Psoas muscle (tissue), 8 donors: ENCODE data around the gene SPATA6. TPM values are rescaled to one million over a fixed set of nuclear protein-coding genes. Genes with fewer than 3 reads are reported as not detected.

Experiments used
- ATAC-seq, 4 donors: fragments of 200-7000 bp; cut with Tn5 transposase; one replicate each; pipeline ENCODE4 v1.9.1; 2020; ENCODE audit warnings: moderate library complexity in 3 of 4, mild to moderate bottlenecking in 2 of 4
- DNase-seq, 2 donors: peaks; one replicate each; pipeline ENCODE4 v3.0.0-alpha.2; 2020
- H3K27ac ChIP-seq: fragments of 200-600 bp; one replicate; pipeline ENCODE4 v1.8.0; 2022
- H3K27me3 ChIP-seq, 3 donors: fragments of 200-600 bp in 1 of 3; one replicate each; pipeline versions ENCODE4 v1.6.1 to v1.8.0; 2013 to 2022; ENCODE audit warnings: low read length in 2 of 3, mild to moderate bottlenecking in 2 of 3, moderate library complexity in 1 of 3; ENCODE audit not compliant: insufficient read depth in 3 of 3
- H3K36me3 ChIP-seq, 2 donors: fragments of 200-600 bp in 1 of 2; one replicate each; pipeline versions ENCODE4 v1.6.1 to v1.8.0; 2013 to 2022; ENCODE audit warnings: low read depth in 1 of 2, mild to moderate bottlenecking in 1 of 2, moderate library complexity in 1 of 2; ENCODE audit not compliant: insufficient read depth in 1 of 2
- H3K4me1 ChIP-seq: fragments of 200-600 bp; one replicate; pipeline ENCODE4 v1.8.0; 2022
- H3K4me3 ChIP-seq: fragments of 200-600 bp; one replicate; pipeline ENCODE4 v1.8.0; 2022; ENCODE audit warnings: mild to moderate bottlenecking
- H3K9me3 ChIP-seq: fragments of 200-600 bp; one replicate; pipeline ENCODE4 v1.8.0; 2022
- CTCF ChIP-seq: fragments of 200-600 bp; IDR thresholded peaks from one replicate; pipeline ENCODE4 v1.8.0; 2022; ENCODE audit warnings: antibody characterized with exemption
- WGBS, 3 donors: extraction: QIAGEN DNeasy Blood & Tissue Kit; methylation state at CpG; one replicate each; pipeline versions ENCODE4 v1.1.6 to v1.1.7; 2013; 5-methylcytosine and 5-hydroxymethylcytosine counted together
- intact Hi-C, 2 donors: fragments of 100-400 bp; cut with DNase I; formaldehyde crosslinking; loops; one replicate each; pipeline versions ENCODE4 v1.11.0 to v1.14.2; 2022
- polyA plus RNA-seq, 3 donors: library from polyadenylated mRNA; stranded (reverse); fragments of 200-250 nt; gene quantifications; one replicate each; pipeline ENCODE4 v1.2.3, GENCODE V29; 2013
- total RNA-seq, 4 donors: library from RNA; stranded (reverse); fragmentation: NEBNext Ultra II Directional in 2 of 4; extraction: Animal tissue kit (Norgen Biotek cat#: 25700) in 2 of 4; gene quantifications; one replicate each; pipeline versions ENCODE4 v1.2.1 to v1.2.4, GENCODE V29; 2021 to 2023
- donor health status: healthy with polysubstance abuse.
- donor health status: DM: no; HTN: no; CAD: no; lungs with moderate emphysema.
- donor health status: Bipolar disorder and iron deficiency.
- donor health status: healthy.
- donor health status: DM: yes; HTN: yes; CAD: no.
- donor health status: DM: no; HTN: no; CAD: no.
- donor health status: DM: no; HTN: no; CAD: no.
- donor health status: DM: yes; HTN: yes; CAD: no.

SPATA6 gene
- total and polyA plus RNA-seq, 7 donors: 0.63 to 5.3 (median 3.0) TPM

DNA sequence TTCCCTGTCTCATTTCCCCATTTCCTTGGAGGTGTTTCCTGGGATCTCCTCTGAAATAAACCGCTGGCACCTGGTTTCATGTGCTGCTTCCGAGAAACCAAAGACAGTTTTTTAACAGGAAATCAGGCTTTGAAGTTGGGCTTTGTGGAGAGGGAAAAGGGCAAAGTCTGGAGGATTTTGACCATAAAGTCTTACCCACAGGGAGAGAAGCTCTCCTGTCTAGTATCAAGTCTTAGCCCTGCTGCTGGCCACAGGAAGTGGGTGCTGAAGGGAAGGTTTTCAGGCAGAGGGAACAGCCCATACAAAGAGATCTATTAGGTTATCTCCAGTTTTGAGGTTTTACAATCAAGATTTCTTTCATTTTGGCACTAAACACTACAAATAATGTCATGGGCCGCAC, 220.2 kb downstream of the SPATA6 start:
- intact Hi-C loops: no loop called here
- no peak for DNase-seq
- no peak overlapping the region for H3K27ac ChIP-seq
- H3K36me3 ChIP-seq: no peaks in the 10 kb centered on the region
- H3K27me3 ChIP-seq: no peaks in the 10 kb centered on the region
- no peak for ATAC-seq
- H3K4me3 ChIP-seq: no peak overlapping the region
- WGBS, 3 donors: 91 to 96% (median 91%) methylated on average over 3 of the region's 3 CpGs
- no peak for TF ChIP-seq CTCF
- H3K9me3 ChIP-seq: no peaks in the 10 kb centered on the region
- H3K4me1 ChIP-seq: no peaks in the 10 kb centered on the region

- Histone ChIP-seq H3K9me3 (no peaks in the 10 kb centered on the region), H3K4me3 (no peak overlapping the region), H3K4me1 (no peaks in the 10 kb centered on the region), H3K36me3 (no peaks in the 10 kb centered on the region), H3K27ac (no peak overlapping the region), H3K27me3 (no peaks in the 10 kb centered on the region)
- WGBS, 3 donors: 80 to 98% (median 90%) methylated on average over 2 of the region's 2 CpGs
- ATAC-seq (no peak), DNase-seq (no peak)
- no peak for TF ChIP-seq CTCF
- intact Hi-C loops: no loop called here
Measured at GRCh38 chr1:48251323-48251722, 220.7 kb downstream of the SPATA6 start.

DNA sequence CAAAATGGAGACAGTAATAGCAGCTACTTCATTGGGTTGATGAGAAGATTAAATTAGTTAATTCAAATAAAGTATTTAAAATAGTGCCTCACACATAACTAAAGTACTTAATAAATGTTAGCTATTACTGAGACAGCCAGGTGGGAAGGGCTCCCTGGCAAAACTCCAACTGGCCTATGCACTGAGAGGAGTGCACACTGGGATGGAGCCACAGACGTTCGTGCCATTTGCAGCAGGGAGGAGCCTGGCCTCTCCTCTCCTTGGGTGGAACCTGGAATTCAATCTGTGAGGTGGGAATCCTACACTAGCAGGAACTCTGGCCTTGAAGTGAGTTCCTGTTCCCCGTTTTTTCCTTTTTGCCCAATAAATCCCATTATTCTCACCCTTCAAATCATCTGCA, 221.4 kb downstream of the SPATA6 start:
- DNase-seq (no peak), ATAC-seq (no peak)
- Histone ChIP-seq H3K4me3 (no peak overlapping the region), H3K9me3 (no peaks in the 10 kb centered on the region), H3K36me3 (no peaks in the 10 kb centered on the region), H3K27ac (no peak overlapping the region), H3K4me1 (no peaks in the 10 kb centered on the region), H3K27me3 (no peaks in the 10 kb centered on the region)
- no peak for TF ChIP-seq CTCF
- intact Hi-C loops: no loop called here
- WGBS, 3 donors: 15 to 29% (median 20%) methylated on average over 3 of the region's 3 CpGs

DNA sequence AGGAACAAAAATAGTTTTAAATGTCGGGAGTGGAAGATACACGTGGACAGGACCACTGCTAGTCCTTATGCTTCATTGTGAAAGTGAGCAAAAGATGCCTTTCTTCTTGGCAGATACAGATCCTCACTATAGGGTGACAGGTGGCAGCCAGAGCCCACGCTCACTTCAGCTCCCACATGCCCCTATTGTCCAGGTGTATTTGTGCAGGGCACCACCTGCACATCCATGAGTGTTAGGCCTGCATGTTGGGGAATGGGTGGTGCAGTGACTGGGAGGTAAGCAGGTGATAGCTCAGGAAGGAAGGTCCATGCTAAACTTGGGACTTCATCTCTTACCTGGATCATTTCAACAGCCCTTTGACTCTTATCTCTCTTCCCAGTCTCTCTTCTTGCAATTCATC, 222.1 kb downstream of the SPATA6 start:
- 95 to 97% (median 95%) methylated on average over 3 of the region's 3 CpGs for WGBS, 3 donors
- no peaks in the 10 kb centered on the region for H3K9me3 ChIP-seq
- ATAC-seq (no peak), DNase-seq (no peak)
- H3K4me1 ChIP-seq: no peaks in the 10 kb centered on the region
- TF ChIP-seq CTCF: no peak
- intact Hi-C loops: no loop called here
- no peak overlapping the region for H3K27ac ChIP-seq
- no peaks in the 10 kb centered on the region for H3K36me3 ChIP-seq
- no peaks in the 10 kb centered on the region for H3K27me3 ChIP-seq
- H3K4me3 ChIP-seq: no peak overlapping the region

DNA sequence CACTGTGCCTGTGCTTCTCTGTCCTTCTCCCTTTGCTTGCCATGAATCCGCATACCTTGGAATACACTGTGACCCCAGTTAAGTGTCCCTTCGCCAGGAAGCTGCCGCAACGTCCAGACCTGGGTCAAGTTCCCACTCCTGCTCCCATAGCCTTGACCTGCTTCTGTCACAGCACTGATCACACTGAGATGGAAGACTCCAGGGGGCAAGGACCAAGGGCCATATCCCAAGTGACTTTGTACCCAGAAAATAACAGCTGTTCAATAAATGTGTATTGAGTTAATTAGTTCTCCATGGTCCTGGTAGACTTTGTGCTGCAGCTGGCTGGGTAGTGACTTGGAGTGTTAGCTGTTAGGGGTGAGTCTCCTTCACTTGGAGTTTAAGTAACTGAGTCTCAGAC, 223.6 kb downstream of the SPATA6 start:
- ATAC-seq (no peak), DNase-seq (no peak)
- no peaks in the 10 kb centered on the region for H3K9me3 ChIP-seq
- H3K4me3 ChIP-seq: no peak overlapping the region
- H3K36me3 ChIP-seq: no peaks in the 10 kb centered on the region
- H3K4me1 ChIP-seq: no peaks in the 10 kb centered on the region
- WGBS, 3 donors: 73 to 85% (median 76%) methylated on average over 4 of the region's 4 CpGs
- H3K27ac ChIP-seq: no peak overlapping the region
- no peak for TF ChIP-seq CTCF
- no peaks in the 10 kb centered on the region for H3K27me3 ChIP-seq
- intact Hi-C loops: no loop called here
